MCF 10A (cell line): ENCODE results near the gene TRMT6. TPM values are rescaled to one million over a fixed set of nuclear protein-coding genes. Genes with fewer than 3 reads are reported as not detected.

Experiments used
- BruUV-seq: library from RNA; stranded (reverse); fragments of 400-500 nt; replicated peaks from 2 replicates; lab custom pipeline; 2021; lab: Mats Ljungman, UMichigan
- CTCF ChIA-PET: fragments of 300-600 bp; sonication (Branson Sonifier 250); formaldehyde crosslinking; extraction: SDS; loops from one replicate; lab custom pipeline; 2021; ENCODE audit warnings: antibody characterized with exemption, inconsistent platforms; lab: Yijun Ruan, JAX
- POLR2A ChIA-PET: fragments of 300-600, 350-650 bp; sonication (Branson Sonifier 250); formaldehyde crosslinking; extraction: SDS; loops from one replicate; lab custom pipeline; 2020; ENCODE audit warnings: antibody characterized with exemption, inconsistent platforms; lab: Yijun Ruan, JAX
- DNase-seq: peaks from one replicate; pipeline ENCODE4 v3.0.0-alpha.2; 2018; ENCODE audit not compliant: unreplicated experiment
- H3K27ac Mint-ChIP-seq: one replicate; pipeline ENCODE4 v1.8.0; 2022; ENCODE audit warnings: mild to moderate bottlenecking, low read depth, mixed read lengths; ENCODE audit not compliant: unreplicated experiment
- H3K27me3 Mint-ChIP-seq: one replicate; pipeline ENCODE4 v1.8.0; 2022; ENCODE audit warnings: mixed read lengths; ENCODE audit not compliant: insufficient read depth, unreplicated experiment
- H3K36me3 Mint-ChIP-seq: one replicate; pipeline ENCODE4 v1.8.0; 2022; ENCODE audit warnings: mild to moderate bottlenecking, moderate library complexity, mixed read lengths; ENCODE audit not compliant: insufficient read depth, unreplicated experiment
- H3K4me1 Mint-ChIP-seq: one replicate; pipeline ENCODE4 v1.8.0; 2022; ENCODE audit warnings: mixed read lengths; ENCODE audit not compliant: insufficient read depth, unreplicated experiment
- H3K4me3 Mint-ChIP-seq: one replicate; pipeline ENCODE4 v1.8.0; 2022; ENCODE audit warnings: mild to moderate bottlenecking, moderate library complexity, mixed read lengths; ENCODE audit not compliant: unreplicated experiment
- H3K9me3 Mint-ChIP-seq: one replicate; pipeline ENCODE4 v1.8.0; 2022; ENCODE audit warnings: mixed read lengths; ENCODE audit not compliant: unreplicated experiment
- intact Hi-C: fragments of 100-400 bp; cut with micrococcal nuclease; formaldehyde crosslinking; loops from 2 replicates; pipeline ENCODE4 v1.14.1; 2022
- total RNA-seq: library from RNA; stranded (reverse); gene quantifications from 2 replicates; pipeline ENCODE4 v1.2.3, GENCODE V29; 2022
- TF ChIP-seq, protein P1 (sequence below): fragments of 200-600 bp; IDR thresholded peaks from one replicate; pipeline ENCODE4 v1.8.0; 2022; ENCODE audit warnings: antibody characterized with exemption, mild to moderate bottlenecking; ENCODE audit not compliant: unreplicated experiment

The TRMT6 gene
- total RNA-seq, 1 experiment from 2014 or later = 44.9 TPM

DNA sequence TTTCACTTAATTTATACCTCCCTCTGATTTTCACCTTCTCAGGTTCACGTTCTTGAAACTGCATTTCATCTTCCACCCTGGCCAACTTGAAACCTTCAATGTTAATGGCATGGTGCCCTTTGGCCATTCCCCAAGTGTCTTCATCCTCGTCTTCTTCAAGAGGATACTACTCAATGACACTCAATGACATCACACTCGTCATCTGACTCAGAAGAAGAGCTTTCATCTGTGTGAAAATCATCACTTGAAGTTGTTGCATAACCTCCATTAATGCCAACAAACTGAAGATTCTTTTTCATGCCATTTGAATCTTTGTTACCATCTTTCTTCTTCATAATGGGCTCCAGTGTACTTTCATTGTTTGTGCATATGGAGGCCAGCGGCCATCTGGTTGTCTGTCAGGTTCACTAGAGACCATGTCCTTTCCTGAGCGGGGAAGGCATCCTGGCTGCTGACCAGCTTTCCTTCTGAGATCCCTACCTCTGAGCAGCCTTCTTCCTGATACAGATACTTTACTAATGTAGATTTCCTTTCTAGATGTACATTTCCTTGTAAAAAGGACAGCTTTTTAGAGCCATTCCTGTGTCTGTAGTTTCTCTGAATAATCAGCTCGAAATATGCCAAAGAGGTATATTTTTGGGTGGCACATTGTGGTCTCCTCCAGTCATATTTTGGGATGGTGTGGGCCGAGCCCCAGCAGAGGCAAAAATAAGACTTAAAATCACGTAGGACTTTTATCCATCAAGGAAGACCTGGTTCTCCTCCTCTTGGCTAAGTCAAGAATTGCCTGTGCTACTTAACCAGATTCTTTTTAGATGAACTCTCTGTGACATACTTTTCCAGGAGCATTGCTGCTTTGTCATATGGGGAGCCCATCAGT, 21.3 kb downstream of the TRMT6 start:
- Mint-ChIP-seq H3K27me3 (no peaks in the 10 kb centered on the region), H3K4me1 (peaks cover 5% of the 10 kb centered on the region), H3K4me3 (no peak overlapping the region), H3K27ac (no peak overlapping the region), H3K36me3 (no peaks in the 10 kb centered on the region), H3K9me3 (no peaks in the 10 kb centered on the region)
- no peak for DNase-seq
- ChIA-PET POLR2A (interaction anchor here (0.6 to 1.2 kb wide), 3 partner anchors 72 to 401 kb away, joined by 3 to 4 read pairs (median 3); no protein-coding TSS in a partner anchor), CTCF (interaction anchor here (0.7 to 1.2 kb wide), 3 partner anchors 16 to 140 kb away, joined by 3 to 4 read pairs (median 3); no protein-coding TSS in a partner anchor)
- intact Hi-C loops = no loop called here
- TF ChIP-seq, protein P1, sequence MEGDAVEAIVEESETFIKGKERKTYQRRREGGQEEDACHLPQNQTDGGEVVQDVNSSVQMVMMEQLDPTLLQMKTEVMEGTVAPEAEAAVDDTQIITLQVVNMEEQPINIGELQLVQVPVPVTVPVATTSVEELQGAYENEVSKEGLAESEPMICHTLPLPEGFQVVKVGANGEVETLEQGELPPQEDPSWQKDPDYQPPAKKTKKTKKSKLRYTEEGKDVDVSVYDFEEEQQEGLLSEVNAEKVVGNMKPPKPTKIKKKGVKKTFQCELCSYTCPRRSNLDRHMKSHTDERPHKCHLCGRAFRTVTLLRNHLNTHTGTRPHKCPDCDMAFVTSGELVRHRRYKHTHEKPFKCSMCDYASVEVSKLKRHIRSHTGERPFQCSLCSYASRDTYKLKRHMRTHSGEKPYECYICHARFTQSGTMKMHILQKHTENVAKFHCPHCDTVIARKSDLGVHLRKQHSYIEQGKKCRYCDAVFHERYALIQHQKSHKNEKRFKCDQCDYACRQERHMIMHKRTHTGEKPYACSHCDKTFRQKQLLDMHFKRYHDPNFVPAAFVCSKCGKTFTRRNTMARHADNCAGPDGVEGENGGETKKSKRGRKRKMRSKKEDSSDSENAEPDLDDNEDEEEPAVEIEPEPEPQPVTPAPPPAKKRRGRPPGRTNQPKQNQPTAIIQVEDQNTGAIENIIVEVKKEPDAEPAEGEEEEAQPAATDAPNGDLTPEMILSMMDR = no peak
- BruUV-seq = no TSS peak

DNA sequence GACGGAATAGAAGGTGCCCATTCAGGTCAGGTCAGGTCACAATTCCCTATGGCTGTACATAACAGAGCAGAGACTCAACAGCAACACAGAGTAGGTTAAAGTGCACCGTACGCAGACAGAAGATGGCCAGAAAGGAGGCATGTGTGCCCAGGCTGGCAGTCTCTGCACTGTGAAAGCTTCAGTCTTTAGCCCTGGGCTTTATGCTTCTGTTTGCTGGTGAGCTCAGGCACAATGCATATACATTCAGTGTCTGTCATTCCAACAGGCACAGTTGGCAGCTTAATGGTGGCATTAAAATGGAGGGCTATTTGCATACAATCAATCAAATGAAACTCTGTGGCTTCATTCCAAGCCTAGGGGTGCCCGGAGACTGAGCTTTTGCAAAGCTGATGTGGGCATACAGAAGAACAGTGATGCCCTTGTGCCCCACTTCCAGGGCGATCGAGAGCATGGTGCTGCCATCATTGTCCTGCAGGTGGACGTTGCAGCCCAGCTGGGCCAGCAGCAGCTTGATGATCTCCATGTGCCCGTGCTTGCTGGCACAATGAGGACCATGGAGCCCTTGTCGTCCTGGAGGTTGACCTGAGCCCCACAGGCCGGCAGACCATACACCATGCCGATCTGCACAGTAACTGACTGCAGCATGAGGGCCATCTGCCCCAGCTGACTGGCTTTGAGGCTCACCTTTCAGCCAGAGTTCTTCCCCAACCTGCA, 22.4 kb downstream of the TRMT6 start:
- no peaks in the 10 kb centered on the region for H3K27me3 Mint-ChIP-seq
- H3K4me1 Mint-ChIP-seq = no peaks in the 10 kb centered on the region
- no peak for DNase-seq
- intact Hi-C loops = no loop called here
- TF ChIP-seq, protein P1 = no peak
- no TSS peak for BruUV-seq
- no peaks in the 10 kb centered on the region for H3K36me3 Mint-ChIP-seq
- H3K27ac Mint-ChIP-seq = no peak overlapping the region
- ChIA-PET POLR2A (interaction anchor here (0.5 to 1.7 kb wide), 3 partner anchors 9 to 34 kb away, joined by 3 to 8 read pairs (median 4); no protein-coding TSS in a partner anchor), CTCF (interaction anchor here (1.2 kb wide), 2 partner anchors 18 to 139 kb away, joined by 4 read pairs; no protein-coding TSS in a partner anchor)
- H3K4me3 Mint-ChIP-seq = no peak overlapping the region
- peaks cover 3% of the 10 kb centered on the region for H3K9me3 Mint-ChIP-seq

DNA sequence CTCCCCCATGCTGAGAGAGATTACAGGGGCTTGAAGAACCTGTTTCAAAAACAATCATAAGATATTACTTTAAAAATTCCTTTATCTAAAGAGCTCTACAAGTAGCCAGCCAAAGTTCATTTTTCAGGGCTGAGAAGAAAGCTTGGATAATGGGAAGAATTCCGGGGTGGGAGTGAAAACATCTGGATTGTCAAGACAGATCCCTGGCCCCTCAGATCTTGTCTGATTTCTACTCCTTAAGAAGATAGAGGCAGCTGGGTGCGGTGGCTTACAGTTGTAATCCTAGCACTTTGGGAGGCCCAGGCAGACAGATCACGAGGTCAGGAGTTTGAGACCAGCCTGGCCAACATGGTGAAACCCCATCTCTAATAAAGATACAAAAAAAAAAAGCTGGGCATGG, 24.8 kb downstream of the TRMT6 start:
- BruUV-seq = no TSS peak
- CTCF ChIA-PET = interaction anchor here (1.0 to 2.5 kb wide), 3 partner anchors 8 to 397 kb away, joined by 3 to 11 read pairs (median 4); no protein-coding TSS in a partner anchor
- no peaks in the 10 kb centered on the region for H3K27me3 Mint-ChIP-seq
- intact Hi-C loops = no loop called here
- no peak for DNase-seq
- H3K27ac Mint-ChIP-seq = no peak overlapping the region
- H3K36me3 Mint-ChIP-seq = no peaks in the 10 kb centered on the region
- H3K9me3 Mint-ChIP-seq = peaks cover 11% of the 10 kb centered on the region
- H3K4me3 Mint-ChIP-seq = no peak overlapping the region
- POLR2A ChIA-PET = no interaction called here
- TF ChIP-seq, protein P1 = no peak
- H3K4me1 Mint-ChIP-seq = no peaks in the 10 kb centered on the region

DNA sequence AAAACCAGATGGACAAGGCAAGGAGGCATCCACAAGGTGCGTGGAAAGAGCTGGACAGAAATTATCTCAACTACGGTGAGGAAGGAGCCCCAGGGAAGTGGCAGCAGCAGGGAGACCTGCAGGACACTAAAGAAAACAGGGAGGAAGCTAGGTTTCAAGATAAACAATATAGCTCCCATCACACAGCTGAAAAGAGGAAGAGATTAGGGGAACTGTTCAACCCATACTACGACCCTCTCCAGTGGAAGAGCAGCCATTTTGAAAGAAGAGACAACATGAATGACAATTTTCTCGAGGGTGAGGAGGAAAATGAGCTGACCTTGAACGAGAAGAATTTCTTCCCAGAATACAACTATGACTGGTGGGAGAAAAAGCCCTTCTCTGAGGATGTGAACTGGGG, 26.8 kb downstream of the TRMT6 start:
- Mint-ChIP-seq H3K27ac (no peak overlapping the region), H3K36me3 (no peaks in the 10 kb centered on the region), H3K27me3 (no peaks in the 10 kb centered on the region), H3K4me3 (no peak overlapping the region), H3K9me3 (peaks cover 11% of the 10 kb centered on the region), H3K4me1 (peaks cover 12% of the 10 kb centered on the region)
- TSS peak; percentile 32 for BruUV-seq
- no peak for DNase-seq
- TF ChIP-seq, protein P1 = no peak
- POLR2A ChIA-PET = no interaction called here
- intact Hi-C loops = no loop called here
- CTCF ChIA-PET = interaction anchor here (1.0 to 1.3 kb wide), 4 partner anchors 81 to 354 kb away, joined by 3 to 5 read pairs (median 4); no protein-coding TSS in a partner anchor
